GM12875 (cell line): ENCODE data around the gene PKDCC.

ENCODE experiments used
- H3K4me3 ChIP-seq: one replicate; pipeline ENCODE4 v1.5.1; 2011; ENCODE audit warnings: low read depth, low read length, control low read depth
- CTCF ChIP-seq: IDR thresholded peaks from 2 replicates; pipeline ENCODE4 v1.5.1; 2011; ENCODE audit warnings: low read depth, mild to moderate bottlenecking, control low read depth, inconsistent platforms, low read length, moderate library complexity, borderline replicate concordance; ENCODE audit not compliant: insufficient read depth

Gene PKDCC

GRCh38 chr2:42099438-42100173 lies 51.8 kb downstream of the PKDCC start:
- no peak overlapping the region for H3K4me3 ChIP-seq
- no peak for TF ChIP-seq CTCF

- no peak for TF ChIP-seq CTCF
- no peak overlapping the region for H3K4me3 ChIP-seq
Measured at GRCh38 chr2:42100683-42101205, 52.9 kb downstream of the PKDCC start.

GRCh38 chr2:42101206-42102023 lies 53.6 kb downstream of the PKDCC start:
- no peak for TF ChIP-seq CTCF
- H3K4me3 ChIP-seq, result peak overlapping the region; percentile 11

- no peak for TF ChIP-seq CTCF
- H3K4me3 ChIP-seq, result peak overlapping the region; percentile 22
Measured at GRCh38 chr2:42102024-42102590, 54.3 kb downstream of the PKDCC start.

- TF ChIP-seq CTCF, result no peak
- H3K4me3 ChIP-seq, result no peak overlapping the region
Measured at GRCh38 chr2:42102591-42103450, 55.0 kb downstream of the PKDCC start.

- TF ChIP-seq CTCF, result no peak
- no peak overlapping the region for H3K4me3 ChIP-seq
Measured at GRCh38 chr2:42103829-42104228, 56.0 kb downstream of the PKDCC start.
